GOT3 (cell line): ENCODE measurements around the gene BFSP1.

Source experiments
- DNase-seq: peaks from one replicate; lab custom pipeline; 2025; ENCODE audit warnings: mixed read lengths; lab: John Stamatoyannopoulos, UW

BFSP1 gene

DNA sequence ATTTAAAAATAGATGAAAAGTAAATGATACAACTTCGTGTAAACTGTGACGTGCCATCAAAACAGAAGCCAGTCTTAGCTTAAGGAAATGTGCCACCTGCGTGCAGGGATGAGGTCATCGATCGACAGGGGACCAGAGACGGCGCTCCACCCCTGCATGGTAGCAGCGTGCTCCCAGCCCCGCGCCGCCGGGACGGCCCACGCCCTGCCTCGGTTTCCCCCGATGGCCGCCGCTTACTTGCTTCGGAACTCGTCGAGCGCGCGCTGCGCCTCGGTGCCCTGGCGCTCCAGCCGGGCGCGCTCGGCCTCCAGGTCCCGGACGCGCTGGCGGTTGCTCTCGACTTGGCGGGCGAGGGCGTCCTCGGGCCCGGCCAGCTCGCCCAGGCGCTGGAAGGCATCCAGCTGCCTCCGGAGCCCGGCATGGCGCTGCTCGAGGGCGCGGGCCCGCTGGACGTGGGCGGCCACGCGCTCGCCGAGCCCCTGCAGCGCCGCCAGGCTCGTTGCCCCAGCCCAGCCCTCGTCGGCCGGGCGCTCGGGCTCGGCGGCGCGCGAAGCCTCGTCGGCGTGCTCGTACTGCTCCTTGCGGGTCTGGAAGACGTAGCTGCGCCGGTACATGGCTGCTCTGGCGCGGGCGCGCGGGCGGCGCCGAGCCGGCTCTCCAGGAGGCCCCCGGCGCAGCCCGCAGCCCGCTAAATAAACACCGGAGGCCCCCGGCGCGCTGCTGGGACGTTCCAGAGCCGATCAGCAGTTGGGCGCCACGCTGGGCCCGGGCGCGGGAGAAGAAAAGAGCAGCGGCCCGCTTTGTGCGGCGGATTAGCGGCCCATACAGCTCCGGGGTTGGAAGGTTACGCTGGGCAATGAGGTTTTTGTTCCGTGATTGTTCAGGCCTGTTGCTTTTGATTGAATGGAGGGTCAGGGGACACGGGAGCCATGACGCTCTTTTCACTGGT lies at the start of gene BFSP1:
Gene BFSP1 (minus strand): TSS at position 664 of the 949 bp plus-strand sequence. CDS start 50 bp downstream, at position 614.
- no peak for DNase-seq

DNA sequence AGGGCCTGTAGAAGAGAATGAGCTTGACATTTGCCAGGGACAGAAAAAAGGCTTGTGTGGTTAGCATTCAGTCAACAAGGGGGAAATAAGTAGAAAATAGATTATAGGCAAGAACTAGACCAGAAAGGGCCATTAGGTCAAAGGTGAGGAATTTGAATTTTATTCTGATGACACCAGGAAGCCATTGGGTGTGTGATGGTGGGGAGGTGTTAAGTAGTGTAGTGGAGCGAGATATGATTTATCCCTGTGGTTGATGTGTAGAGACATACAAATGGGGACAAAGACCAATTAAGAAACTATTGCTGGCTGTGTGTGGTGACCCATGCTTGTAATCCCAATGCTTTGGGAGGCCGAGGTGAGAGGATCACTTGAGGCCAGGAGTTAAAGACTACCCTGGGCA lies 49.7 kb upstream of the BFSP1 start:
- DNase-seq: no peak

DNA sequence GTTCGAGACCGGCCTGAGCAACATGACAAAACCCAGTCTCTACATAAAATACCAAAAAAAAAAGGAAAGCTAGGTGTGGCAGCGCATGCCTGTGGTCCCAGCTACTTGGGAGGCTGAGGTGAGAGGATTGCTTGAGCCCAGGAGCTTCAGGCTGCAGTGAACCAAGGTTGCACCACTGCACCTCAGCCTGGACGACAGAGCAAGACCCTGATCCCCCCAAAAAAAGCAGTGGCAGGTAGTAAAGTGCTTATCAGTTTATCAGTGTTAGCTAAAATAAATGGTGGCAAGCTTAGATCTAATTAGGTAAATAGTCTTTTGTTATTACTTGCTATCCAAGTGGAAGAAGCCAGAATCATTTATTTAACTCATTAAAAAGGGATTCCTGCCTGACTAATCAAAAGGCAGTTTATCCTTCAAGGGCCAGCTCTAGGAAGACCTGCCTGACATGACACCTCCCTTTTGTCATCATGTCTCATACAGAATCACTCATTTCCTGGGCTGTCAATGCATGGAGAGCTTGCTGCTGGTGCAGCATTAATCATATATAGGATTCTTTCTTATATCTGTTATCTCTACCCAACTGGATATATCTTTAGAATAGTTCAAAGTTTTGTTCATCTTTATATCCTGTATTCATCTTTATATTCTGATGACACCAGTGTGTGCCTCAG lies 48.3 kb upstream of the BFSP1 start:
- no peak for DNase-seq

DNA sequence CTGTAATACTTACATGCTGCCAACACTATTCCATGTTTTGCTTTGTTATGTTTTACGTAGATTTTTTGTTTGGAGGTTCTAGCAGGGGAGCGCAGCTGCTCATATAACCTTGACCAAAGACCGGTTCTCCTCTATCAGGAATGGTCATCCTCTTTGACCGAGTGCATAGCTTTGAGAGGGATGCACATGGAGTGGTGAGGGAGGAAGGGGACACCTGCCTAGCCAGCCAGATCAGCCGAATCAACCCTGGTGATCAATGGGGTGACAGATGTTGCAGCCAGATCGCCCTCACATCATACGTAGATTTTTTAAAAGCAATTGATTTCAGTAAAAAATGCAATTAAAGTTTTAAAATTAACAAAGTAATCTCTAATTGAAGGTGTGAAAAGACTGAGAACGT lies 45.0 kb upstream of the BFSP1 start:
- no peak for DNase-seq

DNA sequence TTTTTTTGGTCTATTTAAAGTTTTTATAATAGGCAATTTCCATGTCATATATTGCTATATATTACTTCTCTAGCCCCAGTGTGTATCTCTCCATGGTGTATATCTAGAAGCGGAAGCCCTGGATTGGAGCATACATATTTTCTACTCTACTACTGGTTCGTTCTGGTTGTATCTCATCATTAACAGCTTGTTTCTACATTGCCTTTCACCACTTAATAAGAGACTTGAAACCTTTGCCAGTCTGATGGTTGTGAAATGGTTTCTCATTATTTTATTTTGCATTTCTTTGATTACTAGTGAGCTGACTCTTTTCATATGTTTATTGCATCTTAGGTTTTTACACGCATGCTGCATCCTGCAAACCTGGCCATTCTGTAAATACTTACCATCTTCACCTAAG lies 42.3 kb upstream of the BFSP1 start:
- DNase-seq: no peak

DNA sequence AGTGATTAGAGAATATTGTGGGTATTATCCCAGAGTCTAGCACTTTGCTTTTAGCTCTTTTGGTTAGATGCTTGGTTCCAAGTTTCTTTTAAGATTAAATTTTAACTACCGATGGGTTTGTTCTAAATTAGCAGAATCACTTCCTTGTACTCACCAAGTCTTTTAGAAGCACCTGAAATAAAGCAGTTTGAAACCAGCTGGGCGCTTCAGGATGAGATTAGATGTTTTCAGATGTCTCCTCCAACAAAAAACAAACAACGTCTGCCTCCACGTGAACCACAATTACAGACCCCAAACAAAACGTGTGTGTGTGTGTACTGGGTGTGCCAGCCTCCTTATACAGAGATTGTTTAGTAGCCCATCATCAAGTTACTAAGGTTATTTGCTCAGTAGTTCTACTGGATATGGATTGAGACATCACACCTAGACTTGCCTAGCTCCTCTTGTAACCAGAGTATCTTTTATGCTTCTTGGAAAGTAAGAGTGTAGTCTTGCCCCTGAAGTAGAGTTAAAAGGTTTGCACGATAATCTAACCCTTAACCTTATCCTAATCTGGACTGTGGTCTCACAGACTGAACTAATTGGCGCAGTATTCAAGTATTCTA lies 41.0 kb upstream of the BFSP1 start:
- no peak for DNase-seq

DNA sequence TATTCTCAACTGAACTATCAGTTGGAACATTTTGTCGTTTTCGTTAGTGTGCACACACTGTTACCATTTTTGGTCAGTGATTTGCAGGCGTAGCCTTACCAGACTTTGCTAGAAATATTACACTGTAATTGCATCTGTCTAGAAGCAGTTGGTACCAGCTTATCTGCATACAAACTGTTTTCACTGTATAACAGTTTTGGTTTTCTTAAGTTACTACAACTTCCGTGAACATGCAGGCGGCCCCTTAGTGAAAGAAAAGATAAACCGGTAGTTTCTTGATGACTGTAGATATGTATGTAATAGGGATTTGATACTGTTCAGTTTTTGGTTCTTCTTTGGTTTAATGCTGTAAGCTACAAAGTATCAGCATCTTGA lies 40.0 kb upstream of the BFSP1 start:
- DNase-seq: no peak

DNA sequence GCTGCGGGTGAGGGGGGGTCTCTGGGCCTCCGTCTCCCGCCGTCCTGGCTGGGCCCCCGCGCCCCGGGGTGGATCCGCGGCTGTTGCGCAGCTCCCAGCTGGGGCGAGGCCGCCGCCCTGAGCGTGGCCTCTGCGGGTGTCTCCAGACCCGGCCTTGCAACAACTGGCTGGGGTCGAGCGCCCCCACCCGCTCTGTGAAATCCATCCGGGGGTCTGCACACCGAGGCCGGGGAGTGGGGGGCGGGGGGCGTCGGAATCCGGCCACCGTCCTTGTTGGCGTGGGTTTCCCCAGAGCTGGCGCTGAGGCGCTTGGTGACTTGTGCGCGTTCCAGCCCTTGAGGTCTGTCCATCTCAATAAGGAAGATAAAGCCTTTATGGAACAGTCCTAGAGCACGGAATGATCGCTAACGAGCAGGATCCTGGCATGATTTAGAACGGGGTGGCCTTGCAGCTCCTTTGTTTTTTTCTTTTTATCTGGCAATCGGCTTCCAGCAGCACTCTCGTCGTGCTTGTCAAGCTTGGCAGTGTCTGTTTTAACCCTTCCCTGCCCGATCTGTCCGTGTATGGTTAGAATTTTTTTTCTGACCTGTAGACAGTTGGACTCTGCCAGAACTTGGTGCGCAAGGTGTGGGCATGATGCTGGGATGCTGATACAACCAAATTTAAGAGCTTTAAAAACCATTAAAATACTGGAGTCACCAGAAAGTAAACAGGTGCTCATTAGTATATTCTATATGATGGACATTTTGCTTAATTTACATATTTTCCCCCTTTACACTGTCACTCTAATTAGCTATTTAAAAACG lies 39.4 kb upstream of the BFSP1 start:
- no peak for DNase-seq

DNA sequence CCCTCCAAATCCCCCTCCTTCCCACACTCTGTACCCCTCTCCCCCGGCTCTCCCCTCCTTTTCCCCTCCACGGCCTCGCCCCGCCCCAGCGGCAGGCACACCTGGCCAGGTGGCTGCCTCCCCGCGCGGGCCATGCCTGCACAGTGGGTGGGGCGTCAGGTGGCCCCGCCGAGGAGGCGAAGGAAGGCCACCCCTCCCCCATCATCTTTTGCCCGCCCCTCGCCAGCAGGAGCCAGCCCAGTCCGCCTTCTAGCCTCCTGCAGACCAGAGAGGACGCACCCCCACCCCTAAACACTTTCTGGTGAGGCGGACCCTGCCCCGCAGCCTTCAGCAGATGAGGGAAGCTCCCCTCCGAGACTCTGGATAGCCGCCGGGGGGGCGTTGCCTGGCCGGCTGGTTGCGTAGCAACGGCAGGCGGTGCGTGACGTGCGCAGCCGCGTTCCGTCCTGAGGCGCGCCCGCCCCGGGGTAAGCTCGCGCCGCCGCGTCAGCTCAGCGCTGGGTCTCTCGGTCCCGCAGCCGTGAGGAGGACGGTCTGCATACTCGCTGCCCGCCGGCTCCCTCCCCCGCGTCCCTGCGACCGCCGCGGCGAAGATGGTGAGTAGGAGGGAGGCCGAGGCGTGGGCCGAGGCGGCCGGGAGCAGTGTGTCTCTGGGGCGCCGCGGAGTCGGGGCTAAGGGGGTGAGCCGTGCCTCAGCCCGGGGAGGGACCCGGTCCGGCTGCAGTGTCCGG lies 38.6 kb upstream of the BFSP1 start, which contains the start of gene DSTN:
Gene DSTN (plus strand): TSS at position 460 of the 731 bp plus-strand sequence. CDS start 134 bp downstream, at position 594.
- peak; percentile 93 for DNase-seq

DNA sequence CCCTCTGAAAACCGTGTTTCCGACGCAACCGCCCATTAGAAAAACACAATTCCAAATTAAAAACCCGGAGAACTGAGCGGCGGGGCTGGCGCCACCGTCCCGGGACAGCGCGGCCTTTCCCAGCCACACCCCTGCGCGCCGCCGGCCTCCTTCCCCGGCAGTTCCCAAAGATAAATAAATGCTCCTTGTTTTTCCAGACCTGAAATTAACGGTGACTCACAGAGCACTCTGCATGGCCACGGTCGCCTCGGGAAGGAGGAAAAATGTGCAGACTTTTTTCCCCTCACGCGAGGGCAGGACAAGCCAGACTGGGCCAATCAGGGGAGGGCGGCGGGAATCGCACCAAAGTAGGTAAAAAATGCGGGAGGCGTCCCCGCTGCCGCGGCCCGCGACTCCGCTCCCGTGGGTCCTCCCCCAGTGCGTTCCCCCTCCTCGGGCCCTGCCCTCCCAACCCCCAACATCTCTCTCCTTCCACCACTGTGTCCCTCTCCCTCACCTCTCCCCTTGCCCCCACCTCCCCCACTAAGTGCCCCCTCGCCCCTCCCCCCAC lies 37.9 kb upstream of the BFSP1 start:
- DNase-seq: peak; percentile 87

DNA sequence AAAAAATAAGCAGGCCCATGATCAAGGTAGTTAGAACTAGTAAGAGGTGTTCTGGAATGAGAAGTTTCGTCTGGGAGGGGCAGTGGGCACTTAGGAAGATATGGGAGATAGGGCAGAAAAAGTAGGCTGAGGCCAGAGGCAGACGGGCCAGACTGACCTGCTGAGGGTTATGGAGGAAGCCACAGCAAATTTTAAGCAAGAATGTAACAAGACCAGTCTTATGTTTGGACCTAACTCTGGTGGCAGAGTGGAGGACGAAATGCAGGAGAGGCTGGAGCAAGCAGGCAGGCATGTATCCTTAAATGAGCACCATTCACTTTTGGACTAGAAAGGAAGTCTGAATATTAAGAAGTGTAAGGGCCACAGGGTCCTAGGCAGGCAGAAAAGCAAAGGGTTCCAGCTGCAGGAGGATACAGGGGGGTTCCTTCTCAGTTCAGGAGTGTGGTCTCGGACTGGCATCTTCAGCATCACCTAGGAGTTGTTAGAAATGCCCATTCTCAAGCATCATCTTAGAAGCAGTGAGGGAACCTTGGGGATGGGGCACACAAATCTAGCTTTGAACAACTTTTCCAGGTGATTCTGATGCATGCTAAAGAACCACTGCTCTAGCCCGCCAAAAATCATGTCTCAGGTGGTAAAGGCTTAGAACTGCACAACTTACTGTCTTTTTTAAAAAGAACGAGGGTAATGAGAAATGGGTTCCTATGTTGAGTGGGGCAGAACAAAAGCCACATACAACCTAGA lies 37.0 kb upstream of the BFSP1 start:
- no peak for DNase-seq

DNA sequence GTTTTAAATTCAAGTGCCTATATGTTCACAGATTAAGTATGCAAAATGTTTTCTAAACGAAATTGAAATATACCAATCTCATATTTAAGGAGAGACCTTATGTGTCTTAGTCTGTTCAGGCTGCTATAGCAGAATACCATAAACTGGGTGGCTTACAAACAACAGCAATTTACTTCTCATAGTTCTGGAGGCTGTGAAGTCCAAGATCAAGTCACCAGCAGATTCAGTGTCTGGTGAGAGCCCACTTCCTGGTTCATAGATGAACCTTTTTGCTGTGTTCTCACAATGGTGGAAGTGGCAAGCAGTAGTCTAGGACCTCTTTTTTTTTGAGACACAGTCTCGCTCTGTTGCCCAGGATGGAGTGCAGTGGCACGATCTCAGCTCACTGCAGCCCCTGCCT lies 35.2 kb upstream of the BFSP1 start:
- DNase-seq: no peak

DNA sequence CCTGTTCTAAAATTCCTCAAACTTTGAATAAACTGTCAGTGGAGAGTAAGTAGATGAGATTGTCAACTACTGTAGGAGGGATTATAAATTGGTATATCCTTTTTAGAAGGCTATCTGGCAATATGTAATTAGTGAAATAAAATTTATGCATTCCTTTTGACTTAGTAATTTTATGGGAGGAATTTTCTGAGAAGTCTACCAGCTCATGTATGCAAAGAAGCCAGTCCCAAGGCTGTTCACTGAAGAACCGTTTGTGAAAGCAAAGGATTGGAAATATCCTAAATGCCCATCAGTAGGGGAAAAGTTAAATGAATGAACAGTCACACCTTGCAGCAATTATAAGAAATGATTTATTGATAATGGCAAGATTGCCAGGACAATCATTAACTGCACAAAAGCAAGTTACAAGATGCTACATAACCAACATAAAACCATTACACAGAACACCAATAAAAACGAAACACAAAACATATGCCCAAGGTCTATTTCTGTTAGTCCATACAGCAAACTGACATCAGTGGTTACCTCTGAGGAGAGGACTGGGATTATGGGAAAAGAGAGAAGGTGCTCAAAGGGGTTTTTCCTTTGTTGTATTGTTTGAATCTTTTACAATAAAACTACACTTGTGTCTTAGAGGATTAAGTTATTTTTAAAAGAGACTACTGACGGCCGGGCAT lies 34.1 kb upstream of the BFSP1 start:
- DNase-seq: no peak

DNA sequence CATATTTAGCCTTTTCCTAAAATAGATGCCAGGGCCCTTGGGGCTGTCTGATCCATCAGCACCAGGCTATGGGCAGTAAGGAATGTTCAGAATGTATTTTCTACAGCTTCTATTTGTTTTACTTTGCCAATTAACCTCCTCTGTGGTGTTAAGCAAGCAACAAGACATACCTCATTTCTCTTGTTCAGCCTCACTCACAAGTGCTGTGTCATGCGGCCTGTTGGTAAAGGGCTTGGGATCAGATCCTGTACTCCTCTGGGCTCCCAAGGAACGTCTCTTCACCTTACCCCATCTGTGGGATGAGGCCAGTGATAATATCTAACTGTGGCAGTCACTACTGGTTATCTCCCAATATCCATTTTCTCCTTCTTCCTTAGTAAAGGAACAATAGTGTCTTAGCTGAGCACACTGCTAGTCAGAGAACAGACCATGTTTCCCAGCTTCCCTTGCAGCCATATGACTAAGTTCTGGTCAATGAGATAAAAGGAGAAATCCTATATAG lies 31.7 kb upstream of the BFSP1 start:
- no peak for DNase-seq

DNA sequence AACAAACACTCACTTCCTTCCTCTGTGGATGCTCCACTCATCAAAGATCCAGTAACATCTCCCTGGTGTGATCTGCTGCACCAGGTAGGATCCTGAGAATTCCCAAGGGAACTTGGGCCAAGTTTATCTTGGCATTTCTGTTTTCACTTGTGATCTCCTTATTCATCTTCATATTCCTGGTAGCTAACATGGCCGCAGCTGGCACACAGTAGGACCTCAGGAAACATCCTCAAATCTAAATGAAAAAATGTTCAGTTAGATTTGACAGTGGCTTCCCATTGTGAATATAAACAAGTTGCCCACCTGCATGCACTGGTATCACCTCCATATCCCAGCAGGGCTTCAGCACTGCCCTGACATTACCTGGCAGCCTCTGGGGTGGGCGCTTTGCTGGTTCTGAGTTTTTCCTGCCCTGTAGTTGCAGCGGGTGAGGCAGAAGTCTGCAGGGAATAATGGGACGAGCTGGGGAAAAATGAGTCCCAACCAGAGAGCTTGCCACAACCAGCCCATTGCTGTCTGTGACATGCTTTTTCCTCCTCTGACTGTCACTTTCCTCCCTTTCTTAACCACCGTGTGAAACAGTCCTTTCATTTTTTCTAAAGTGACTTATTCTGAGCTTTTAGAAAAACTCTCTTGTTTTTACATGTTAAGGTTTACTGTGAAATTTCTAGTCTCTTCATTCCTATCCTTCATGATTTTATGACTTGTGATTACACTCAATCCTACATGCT lies 29.3 kb upstream of the BFSP1 start:
- no peak for DNase-seq

DNA sequence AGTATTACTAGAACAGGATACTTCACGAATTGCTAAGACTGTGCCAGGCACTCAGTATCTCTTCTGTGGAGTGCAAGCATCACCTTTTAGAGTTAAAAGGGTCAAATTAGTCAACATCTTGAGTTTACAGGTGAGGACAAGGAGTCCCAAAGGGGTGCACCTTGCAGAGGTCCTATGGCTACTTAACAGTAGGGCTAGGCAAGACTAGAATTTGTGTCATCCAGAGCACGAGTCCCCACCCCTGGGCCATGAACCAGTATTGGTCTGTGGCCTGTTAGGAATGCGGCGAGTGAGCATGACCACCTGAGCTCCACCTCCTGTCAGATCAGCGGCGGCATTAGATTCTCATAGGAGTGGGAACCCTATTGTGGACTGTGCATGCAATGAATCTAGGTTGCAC lies 28.2 kb upstream of the BFSP1 start:
- DNase-seq: no peak

DNA sequence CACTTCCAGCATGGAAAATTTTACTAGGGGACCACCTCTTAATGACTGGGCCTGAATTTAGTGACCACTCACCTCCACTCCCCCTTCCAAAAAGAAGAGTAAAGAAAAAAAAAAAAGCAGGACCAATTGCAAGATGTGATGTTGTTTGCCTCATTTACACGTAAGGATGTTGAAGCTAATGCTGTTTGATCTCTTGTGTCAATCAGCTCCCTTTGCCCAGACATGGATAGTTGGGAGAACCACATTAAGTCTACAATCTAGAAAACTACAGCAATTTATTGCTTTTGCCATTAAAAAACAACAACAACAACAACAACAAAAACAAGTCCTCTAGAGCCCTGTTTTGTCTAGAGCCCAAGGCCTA lies 27.7 kb upstream of the BFSP1 start:
- DNase-seq: no peak

DNA sequence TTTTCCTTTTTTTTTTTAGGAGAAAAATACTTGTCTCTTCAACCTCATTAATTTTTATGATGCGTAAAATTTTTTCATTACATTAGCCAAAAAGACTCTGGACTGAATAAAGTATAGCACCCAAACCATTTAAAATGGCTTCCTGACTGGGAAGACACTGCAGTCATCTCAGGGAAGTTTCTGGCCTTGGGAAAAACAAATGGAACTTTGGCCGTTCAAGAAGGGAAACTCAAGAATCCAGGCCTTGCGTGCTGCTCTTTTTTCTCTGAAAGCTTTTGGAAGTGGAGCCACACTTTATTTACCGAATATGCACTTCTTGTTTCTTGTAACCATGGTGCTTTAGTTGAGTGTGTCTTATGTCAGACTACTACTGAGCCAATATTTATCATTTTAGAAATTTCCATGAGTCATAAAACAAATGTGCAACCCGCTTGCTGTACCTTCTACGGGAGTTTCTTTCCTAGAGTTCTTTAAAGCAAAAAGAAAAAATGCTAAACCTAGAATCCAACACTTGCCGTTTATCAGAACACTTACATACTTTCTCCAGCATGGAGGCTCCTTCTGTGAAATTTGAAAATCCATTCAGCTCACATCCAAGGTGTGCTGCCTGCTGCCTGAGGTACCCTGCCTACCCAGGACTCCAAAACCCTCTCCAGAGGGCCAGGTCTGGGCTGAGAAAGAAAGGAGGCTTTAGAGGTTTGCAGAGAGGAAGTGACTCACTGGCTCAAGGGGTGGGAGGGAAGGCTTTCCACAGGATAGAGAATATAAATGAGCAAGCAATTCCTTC lies 27.2 kb upstream of the BFSP1 start:
- peak; percentile 50 for DNase-seq
